ENCODE results near the gene C8B. TPM values are rescaled to one million over a fixed set of nuclear protein-coding genes. Genes with fewer than 3 reads are reported as not detected.

The C8B gene
- total and polyA plus RNA-seq, 2 experiments from 2014 or later, result not detected

DNA sequence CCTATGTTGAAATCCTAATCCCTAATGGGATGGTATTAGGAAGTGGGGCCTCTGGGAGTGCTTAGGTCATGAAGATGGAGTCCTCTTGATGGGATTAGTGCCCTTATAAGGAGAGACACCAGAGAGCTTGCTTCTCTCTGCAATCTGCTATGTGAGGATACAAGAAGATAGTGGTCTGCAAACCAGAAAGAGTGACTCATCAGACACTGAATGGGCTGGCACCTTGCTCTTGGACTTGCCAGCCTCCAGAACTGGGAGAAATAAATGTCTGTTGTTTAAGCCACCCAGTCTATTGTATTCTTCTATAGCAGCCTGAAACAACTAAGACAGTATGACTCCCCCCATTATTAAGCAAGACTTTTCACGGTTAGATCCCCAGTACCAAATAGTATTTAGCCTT lies 43.3 kb downstream of the C8B start (continued):
- TF ChIP-seq, protein P1, sequence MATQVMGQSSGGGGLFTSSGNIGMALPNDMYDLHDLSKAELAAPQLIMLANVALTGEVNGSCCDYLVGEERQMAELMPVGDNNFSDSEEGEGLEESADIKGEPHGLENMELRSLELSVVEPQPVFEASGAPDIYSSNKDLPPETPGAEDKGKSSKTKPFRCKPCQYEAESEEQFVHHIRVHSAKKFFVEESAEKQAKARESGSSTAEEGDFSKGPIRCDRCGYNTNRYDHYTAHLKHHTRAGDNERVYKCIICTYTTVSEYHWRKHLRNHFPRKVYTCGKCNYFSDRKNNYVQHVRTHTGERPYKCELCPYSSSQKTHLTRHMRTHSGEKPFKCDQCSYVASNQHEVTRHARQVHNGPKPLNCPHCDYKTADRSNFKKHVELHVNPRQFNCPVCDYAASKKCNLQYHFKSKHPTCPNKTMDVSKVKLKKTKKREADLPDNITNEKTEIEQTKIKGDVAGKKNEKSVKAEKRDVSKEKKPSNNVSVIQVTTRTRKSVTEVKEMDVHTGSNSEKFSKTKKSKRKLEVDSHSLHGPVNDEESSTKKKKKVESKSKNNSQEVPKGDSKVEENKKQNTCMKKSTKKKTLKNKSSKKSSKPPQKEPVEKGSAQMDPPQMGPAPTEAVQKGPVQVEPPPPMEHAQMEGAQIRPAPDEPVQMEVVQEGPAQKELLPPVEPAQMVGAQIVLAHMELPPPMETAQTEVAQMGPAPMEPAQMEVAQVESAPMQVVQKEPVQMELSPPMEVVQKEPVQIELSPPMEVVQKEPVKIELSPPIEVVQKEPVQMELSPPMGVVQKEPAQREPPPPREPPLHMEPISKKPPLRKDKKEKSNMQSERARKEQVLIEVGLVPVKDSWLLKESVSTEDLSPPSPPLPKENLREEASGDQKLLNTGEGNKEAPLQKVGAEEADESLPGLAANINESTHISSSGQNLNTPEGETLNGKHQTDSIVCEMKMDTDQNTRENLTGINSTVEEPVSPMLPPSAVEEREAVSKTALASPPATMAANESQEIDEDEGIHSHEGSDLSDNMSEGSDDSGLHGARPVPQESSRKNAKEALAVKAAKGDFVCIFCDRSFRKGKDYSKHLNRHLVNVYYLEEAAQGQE (IDR thresholded peaks at IDR 0.05; ENCODE audit: unreplicated experiment), result no peak

DNA sequence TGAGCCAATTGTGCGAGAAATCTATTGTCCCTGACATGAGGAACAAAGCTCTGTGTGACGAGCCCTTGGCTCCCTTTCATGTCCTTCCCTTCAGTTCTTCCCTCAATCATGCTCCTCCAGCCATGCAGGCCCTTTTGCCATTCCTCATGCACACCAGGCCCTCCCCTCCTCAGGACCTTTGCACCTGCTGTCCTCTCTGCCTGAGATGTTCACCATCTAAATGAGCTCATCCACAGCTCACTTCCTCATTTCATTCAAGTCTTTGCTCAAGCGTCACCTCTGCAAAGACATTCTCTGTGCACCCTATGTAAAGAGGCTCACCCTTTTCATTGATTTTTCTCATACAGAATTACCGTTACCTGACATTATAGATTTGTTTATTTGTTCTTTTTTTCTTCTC lies 43.7 kb downstream of the C8B start:
- Histone ChIP-seq H3K4me2 (no peak overlapping the region), H3K36me3 (ENCODE audit: insufficient read depth) (no peaks in the 10 kb centered on the region), H2AFZ (no peak overlapping the region), H3F3A (replicated peaks; ENCODE audit: low read depth) (no peaks in the 10 kb centered on the region), H3K79me2 (replicated peaks; ENCODE audit: insufficient read depth) (no peaks in the 10 kb centered on the region), H3K27ac (ENCODE audit: low read depth) (no peak overlapping the region), H3K4me1 (ENCODE audit: insufficient read depth) (0 out of 2 replicates have a peak, but pooled peaks cover 6% of the 10 kb centered on the region), H4K20me1 (replicated peaks; ENCODE audit: insufficient read depth) (no peaks in the 10 kb centered on the region), H3K4me3 (no peak overlapping the region), H3K9me2 (ENCODE audit: insufficient read depth) (no peaks in the 10 kb centered on the region), H3K27me3 (ENCODE audit: insufficient read depth) (no peaks in the 10 kb centered on the region)
- H3K27ac Mint-ChIP-seq, result no peak overlapping the region
- H3K27me3 Mint-ChIP-seq (ENCODE audit: insufficient read depth, low read depth, poor library complexity), result peaks cover 1% of the 10 kb centered on the region
- no peaks in the 10 kb centered on the region for H3K9me3 Mint-ChIP-seq
- ATAC-seq (no peak), DNase-seq (ENCODE audit: low spot score) (no peak)
- H3K4me1 Mint-ChIP-seq, result peaks cover 9% of the 10 kb centered on the region; the same call in 2 of the 3 replicates
- no peaks in the 10 kb centered on the region for H3K36me3 Mint-ChIP-seq (ENCODE audit: low read depth)
- no peak overlapping the region for H3K4me3 Mint-ChIP-seq
- no peak for TF ChIP-seq STAT1 (IDR thresholded peaks at IDR 0.05; ENCODE audit: unreplicated experiment)
- no peak for TF ChIP-seq POLR2AphosphoS5 (IDR thresholded peaks at IDR 0.05; ENCODE audit: low read depth)
- TF ChIP-seq, protein P1 (IDR thresholded peaks at IDR 0.05; ENCODE audit: unreplicated experiment), result no peak
- TF ChIP-seq, protein P2, sequence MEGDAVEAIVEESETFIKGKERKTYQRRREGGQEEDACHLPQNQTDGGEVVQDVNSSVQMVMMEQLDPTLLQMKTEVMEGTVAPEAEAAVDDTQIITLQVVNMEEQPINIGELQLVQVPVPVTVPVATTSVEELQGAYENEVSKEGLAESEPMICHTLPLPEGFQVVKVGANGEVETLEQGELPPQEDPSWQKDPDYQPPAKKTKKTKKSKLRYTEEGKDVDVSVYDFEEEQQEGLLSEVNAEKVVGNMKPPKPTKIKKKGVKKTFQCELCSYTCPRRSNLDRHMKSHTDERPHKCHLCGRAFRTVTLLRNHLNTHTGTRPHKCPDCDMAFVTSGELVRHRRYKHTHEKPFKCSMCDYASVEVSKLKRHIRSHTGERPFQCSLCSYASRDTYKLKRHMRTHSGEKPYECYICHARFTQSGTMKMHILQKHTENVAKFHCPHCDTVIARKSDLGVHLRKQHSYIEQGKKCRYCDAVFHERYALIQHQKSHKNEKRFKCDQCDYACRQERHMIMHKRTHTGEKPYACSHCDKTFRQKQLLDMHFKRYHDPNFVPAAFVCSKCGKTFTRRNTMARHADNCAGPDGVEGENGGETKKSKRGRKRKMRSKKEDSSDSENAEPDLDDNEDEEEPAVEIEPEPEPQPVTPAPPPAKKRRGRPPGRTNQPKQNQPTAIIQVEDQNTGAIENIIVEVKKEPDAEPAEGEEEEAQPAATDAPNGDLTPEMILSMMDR (conservative IDR thresholded peaks at IDR 0.05; ENCODE audit: low read depth in 2 of 2), result no peak
- TF ChIP-seq NANOG (IDR thresholded peaks at IDR 0.05; ENCODE audit: borderline replicate concordance), result no peak
- TF ChIP-seq ZNF114 (CRISPR knock-in tag; IDR thresholded peaks at IDR 0.05), result no peak
- TF ChIP-seq EZH2phosphoT487 (IDR thresholded peaks at IDR 0.05; ENCODE audit: unreplicated experiment), result no peak
- TF ChIP-seq JUNB (IDR thresholded peaks at IDR 0.05; ENCODE audit: unreplicated experiment), result no peak
- no peak for TF ChIP-seq ZNF331 (CRISPR knock-in tag; IDR thresholded peaks at IDR 0.05; ENCODE audit: low read depth)
- TF ChIP-seq, protein P3, sequence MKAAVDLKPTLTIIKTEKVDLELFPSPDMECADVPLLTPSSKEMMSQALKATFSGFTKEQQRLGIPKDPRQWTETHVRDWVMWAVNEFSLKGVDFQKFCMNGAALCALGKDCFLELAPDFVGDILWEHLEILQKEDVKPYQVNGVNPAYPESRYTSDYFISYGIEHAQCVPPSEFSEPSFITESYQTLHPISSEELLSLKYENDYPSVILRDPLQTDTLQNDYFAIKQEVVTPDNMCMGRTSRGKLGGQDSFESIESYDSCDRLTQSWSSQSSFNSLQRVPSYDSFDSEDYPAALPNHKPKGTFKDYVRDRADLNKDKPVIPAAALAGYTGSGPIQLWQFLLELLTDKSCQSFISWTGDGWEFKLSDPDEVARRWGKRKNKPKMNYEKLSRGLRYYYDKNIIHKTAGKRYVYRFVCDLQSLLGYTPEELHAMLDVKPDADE (IDR thresholded peaks at IDR 0.05), result no peak

Data from GM23338 (cell line).